GM04504 (cell line): ENCODE results near the gene AKR1C2.
"Not testable (repeated sequence)": the region's sequence is repeated elsewhere in the genome, so short reads cannot be mapped to it uniquely, and the experiment has no call there.

Experiments
- DNase-seq: peaks from one replicate; pipeline ENCODE4 v3.0.0-alpha.2; 2012; ENCODE audit warnings: low read depth

The AKR1C2 gene

GRCh38 chr10:4956955-4957645 lies 46.6 kb downstream of the AKR1C2 start:
- DNase-seq: not testable (repeated sequence)

DNA sequence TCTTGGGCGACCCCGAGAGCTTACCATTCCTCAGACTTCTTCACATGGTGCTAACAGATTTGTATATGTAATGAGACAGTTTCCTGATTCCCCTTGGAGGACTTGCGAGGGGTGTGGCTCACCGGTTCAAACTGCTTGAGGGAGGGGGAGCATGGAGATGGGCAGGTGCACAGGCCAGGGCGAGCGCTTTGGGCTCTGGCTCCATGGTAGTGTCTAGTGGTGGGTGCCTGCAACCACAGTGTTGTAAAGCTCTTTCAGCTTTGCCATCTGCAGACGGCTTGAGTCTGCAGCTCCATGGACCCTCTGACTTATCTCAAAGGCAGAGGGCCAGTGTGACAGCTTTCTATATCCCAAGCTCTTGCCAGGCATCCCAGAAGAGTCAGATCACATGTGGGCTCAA lies 47.6 kb downstream of the AKR1C2 start:
- DNase-seq: not testable (repeated sequence)

DNA sequence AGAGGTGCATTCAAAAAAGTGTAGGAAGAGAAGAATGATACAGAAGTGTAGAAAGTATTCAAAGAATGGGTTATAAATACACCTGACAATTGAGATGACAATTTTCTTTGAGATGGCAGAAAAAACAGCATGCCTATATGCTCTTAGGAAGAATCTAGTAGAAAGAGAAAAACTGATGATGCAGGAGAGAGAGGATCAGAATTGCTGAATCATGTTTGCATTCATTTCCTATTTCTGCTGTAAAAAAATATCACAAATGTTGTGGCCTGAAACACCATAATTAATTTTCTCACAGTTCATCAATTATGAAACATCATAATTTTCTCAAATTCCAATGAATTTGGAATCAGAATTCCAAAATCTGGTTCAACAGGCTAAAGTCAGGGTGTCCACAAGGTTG lies 50.3 kb downstream of the AKR1C2 start:
- DNase-seq: no peak

DNA sequence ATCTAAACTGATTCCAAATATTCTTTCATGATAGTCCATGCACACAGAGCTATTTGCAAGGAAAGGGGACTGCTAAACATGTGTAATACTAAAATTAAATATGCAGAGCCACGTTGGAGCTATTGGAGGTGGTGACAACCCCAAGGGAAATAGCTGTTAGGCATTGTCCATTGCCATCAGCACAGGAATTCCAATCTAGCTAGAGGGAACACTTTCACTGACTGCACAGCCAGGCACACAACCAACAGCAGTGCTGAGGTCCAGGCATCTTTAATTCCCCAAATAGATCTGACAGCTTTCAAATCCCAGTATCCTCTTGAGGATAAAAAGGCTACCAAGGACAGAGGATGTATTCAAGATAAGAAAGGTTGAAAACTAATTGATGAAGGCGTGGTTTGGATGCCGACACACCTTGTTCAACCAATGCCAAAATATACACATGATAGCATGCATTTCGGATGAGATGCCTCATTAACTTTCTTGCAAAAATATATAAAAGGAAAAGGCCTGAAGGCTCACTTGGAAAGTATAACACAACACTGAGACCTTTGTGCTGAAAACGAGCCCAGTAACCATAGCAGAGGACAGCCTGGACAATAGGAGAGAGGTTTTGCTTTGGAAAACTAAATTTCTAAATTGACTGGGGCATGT lies 52.0 kb downstream of the AKR1C2 start:
- not testable (repeated sequence) for DNase-seq

DNA sequence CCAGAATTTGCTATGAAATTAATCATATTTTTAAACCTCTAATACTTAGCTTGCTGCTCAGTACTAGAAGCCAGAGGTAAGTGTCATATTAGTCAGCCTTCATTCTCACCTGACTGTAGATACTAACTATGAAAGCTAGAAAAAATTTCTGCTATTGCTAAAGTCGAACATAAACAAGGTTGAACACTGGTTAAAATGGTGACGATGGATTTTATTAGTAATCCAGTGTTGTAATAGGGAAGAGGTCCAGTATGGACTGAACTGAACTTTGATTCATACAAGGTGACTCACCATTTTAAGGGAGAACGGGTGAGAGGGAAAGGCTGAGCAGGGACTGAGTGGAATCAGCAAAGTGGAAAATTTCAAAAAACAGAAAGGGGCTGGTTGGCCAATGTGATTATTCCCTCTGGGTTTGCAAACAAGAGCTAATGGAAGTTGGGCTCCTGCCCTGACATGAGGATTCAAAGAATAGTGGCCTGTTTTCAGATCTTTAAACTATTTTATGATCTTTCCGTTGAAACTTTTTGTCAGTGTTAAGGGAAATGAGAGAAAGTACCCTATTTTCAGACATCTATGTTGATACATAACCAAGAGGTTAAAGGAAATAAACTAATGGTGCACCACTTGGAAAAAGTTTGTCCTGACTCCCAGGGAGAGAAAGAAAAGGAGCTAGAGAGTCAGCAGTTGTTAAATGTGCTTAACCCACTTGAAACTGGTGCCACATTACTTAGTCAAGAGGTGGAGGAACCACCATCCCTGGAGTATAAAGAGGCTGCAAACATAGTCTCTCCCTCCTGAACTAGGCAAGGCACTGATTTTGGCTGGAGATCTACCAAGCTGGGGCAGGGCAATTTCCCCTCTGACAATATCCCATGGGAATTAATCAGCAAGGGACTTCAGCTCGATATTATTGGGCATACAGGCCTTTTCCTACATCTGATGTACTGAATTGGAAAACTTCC lies 55.7 kb downstream of the AKR1C2 start:
- peak; percentile 88 for DNase-seq

- no peak for DNase-seq
These were observed 56.5 kb downstream of the AKR1C2 start for GRCh38 chr10:4947039-4947634.

DNA sequence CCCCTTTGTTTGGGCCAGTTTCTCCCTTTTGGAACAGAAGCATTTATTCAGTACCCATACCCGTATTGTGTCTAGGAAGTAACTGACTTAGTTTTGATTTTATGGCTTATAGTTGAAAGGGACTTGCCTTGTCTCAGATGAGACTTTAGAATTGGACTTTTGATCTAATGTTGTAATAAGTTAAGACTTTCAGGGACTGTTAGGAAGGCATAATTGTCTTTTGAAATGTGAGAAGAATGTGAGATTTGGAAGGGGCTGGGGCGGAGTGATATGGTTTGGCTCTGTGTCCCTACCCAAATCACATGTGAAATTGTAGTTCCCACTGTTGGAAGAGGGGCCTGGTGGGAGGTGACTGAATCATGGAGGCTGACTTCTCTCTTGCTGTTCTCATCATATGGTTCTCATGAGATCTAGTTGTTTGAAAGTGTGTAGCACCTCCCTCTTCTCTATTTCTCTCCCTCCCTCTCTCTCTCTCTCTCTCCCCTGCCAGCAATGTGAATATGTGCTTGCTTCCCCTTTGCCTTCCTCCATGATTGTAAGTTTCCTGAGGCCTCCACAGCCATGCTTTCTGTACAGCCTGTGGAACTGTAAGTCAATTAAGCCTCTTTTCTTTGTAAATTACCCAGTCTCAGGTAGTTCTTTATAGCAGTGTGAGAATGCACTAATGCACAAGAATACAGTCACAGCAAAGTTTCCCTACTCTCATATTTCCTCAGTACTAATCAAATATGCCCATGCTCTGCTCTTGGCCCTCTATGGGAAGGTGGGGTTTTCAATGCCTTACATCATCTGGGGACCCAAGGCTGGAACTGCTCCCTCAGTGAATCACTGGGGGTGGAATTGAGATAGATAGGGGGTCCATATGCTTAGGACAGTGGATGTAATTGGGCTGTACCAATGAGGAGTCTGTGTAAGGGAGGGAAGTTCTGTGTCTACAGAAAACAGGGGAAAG lies 57.6 kb downstream of the AKR1C2 start:
- DNase-seq: no peak

GRCh38 chr10:4944841-4945240 lies 58.8 kb downstream of the AKR1C2 start:
- no peak for DNase-seq

- no peak for DNase-seq
These were observed 59.8 kb downstream of the AKR1C2 start for GRCh38 chr10:4943821-4944220.

GRCh38 chr10:4943416-4943815 lies 60.2 kb downstream of the AKR1C2 start:
- DNase-seq: not testable (repeated sequence)

DNA sequence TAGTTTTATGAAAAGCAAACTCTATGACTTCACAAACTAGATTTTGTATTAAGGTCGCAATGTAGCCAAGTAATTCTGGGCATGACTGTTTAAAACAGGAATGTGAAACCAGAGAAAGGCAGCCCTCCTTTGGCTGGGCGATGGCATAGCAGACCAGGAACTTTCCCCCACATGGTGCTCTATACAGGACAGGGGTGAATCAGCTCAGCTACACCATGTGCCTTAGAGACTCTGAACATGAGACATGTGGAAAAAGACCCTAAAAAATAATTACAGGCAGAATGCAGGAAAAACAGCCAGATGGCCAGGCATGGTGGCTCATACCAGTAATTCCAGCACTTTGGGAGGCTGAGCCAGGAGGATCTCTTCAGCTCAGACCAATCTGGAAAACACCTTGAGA lies 60.7 kb downstream of the AKR1C2 start:
- not testable (repeated sequence) for DNase-seq

- no peak for DNase-seq
These were observed 61.9 kb downstream of the AKR1C2 start for GRCh38 chr10:4941540-4942330.

GRCh38 chr10:4940909-4941308 lies 62.7 kb downstream of the AKR1C2 start:
- not testable (repeated sequence) for DNase-seq

DNA sequence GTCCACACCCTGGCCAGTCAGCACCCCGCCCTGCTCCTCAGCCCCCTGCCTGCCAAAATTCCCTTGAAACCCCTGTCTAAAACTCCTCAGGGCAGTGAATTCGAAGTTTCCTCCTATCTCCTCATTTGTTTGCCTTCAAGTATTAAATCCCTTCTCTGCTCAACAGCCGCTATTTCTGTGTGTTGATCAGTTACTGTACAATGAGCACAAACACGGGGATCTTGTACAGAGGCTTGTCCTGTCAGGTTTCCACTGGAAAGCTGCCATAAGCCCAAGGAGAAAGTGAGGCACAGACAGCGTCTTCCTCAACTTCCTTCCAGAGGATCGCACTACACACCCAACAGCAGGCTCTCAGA lies 63.6 kb downstream of the AKR1C2 start:
- not testable (repeated sequence) for DNase-seq

DNA sequence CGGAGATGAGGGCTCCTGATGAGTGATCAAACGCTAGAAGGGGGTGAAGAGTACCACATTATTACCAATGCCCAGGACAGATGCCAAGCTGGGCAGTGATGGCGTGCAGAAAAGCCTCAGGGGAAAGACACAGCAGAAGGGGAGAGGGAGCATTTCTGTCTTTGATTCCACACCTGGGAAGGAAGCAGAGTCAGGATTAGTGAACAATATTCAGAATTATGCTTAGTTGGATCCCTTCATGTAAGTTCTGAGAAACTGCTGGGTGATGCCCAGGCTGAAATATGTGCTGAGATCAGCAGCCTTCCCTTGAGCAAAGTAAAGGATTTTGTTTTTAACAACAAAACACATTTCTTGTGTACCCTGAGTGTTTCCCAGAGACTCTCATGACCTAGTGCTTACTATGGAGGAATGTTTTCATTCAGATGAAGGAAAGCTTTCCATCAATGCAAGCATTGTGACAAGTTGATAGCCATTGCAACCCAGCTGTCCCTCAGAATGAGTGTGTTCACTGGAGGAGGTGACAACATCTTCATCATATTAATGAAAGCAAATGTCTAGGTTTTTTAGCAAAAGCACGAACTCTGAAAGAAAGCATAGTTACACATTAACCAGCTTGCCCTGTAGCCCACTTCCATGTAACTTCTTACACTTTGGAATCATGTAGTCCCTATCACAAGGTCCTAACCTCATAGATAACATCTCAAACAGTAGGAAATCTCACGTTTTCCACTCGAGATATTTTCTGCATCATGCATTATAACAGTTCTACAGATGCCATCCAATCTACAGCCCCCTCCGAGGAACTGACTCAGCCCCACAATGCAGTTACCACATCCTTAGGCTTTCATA lies 64.2 kb downstream of the AKR1C2 start:
- no peak for DNase-seq
